NT2/D1 (cell line): ENCODE measurements around the gene SEL1L2.

Source experiments
- YY1 ChIP-seq: IDR thresholded peaks from 2 replicates; pipeline ENCODE4 v1.6.1; 2011; ENCODE audit not compliant: insufficient read length, insufficient read depth
- ZNF274 ChIP-seq: IDR thresholded peaks from 2 replicates; pipeline ENCODE4 v1.6.1; 2011; ENCODE audit warnings: mild to moderate bottlenecking, low read depth, low read length

DNA sequence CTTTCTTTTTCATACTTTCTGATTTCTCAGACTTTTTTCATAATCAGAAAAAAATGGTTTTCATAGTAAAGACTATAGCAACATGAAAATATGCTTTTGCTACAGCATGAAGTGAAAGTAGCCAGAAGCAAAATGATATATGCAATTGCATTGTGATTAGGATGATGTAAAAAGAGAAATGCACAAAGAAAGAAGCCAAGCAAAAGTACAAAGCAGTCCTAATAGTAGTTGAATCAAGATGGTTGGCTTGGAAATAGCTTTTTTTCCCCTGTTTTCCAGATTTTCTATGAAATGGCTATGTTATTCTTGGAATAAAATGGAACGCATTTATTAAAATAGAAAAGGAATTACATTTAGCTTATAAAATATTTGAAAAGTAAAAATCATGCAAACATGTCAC, 77.3 kb downstream of the SEL1L2 start:
- TF ChIP-seq ZNF274 (no peak), YY1 (no peak)
